Measurements from ENCODE around the gene PTCD1. TPM values are rescaled to one million over a fixed set of nuclear protein-coding genes. Genes with fewer than 3 reads are reported as not detected.
"Not testable (repeated sequence)": the region's sequence is repeated elsewhere in the genome, so short reads cannot be mapped to it uniquely, and the experiment has no call there.

PTCD1 gene
- total RNA-seq, 4 donors from 2014 or later: 7.7 to 14.8 (median 10.7) TPM

GRCh38 chr7:99437946-99438572 is 539 bp downstream of the PTCD1 start:
- no peaks in the 10 kb centered on the region for H3K9me3 ChIP-seq
- DNase-seq (ENCODE audit: low spot score in 2 of 2): no peak
- H3K4me3 ChIP-seq: peak overlapping the region; percentile 100
- H3K27ac ChIP-seq: peak overlapping the region; percentile 90
- H3K36me3 ChIP-seq: peaks cover 25% of the 10 kb centered on the region
- no peaks in the 10 kb centered on the region for H3K27me3 ChIP-seq
- TF ChIP-seq CTCF (IDR thresholded peaks at IDR 0.05): no peak
- no peak for TF ChIP-seq POLR2A (IDR thresholded peaks at IDR 0.05)
- no peak for TF ChIP-seq POLR2AphosphoS5 (IDR thresholded peaks at IDR 0.05)
- TF ChIP-seq EP300 (IDR thresholded peaks at IDR 0.05): no peak
- 22% methylated on average over 16 of the region's 20 CpGs for WGBS
- peaks cover 37% of the 10 kb centered on the region for H3K4me1 ChIP-seq

GRCh38 chr7:99433158-99433557 is 5.4 kb downstream of the PTCD1 start:
- 87% methylated on average over 9 of the region's 9 CpGs for WGBS
- Histone ChIP-seq H3K27ac (no peak overlapping the region), H3K27me3 (no peaks in the 10 kb centered on the region), H3K4me1 (peaks cover 8% of the 10 kb centered on the region), H3K36me3 (peaks cover 68% of the 10 kb centered on the region), H3K9me3 (no peaks in the 10 kb centered on the region), H3K4me3 (no peak overlapping the region)
- TF ChIP-seq POLR2A (IDR thresholded peaks at IDR 0.05): no peak
- no peak for TF ChIP-seq POLR2AphosphoS5 (IDR thresholded peaks at IDR 0.05)
- TF ChIP-seq CTCF (IDR thresholded peaks at IDR 0.05): no peak
- TF ChIP-seq EP300 (IDR thresholded peaks at IDR 0.05): no peak
- DNase-seq (ENCODE audit: low spot score in 2 of 2): no peak

GRCh38 chr7:99431756-99432540 is 6.7 kb downstream of the PTCD1 start:
- WGBS: 84% methylated on average over 11 of the region's 13 CpGs
- DNase-seq (ENCODE audit: low spot score in 2 of 2); H3K4me3 ChIP-seq; H3K9me3 ChIP-seq; H3K4me1 ChIP-seq; H3K27me3 ChIP-seq; H3K27ac ChIP-seq: not testable (repeated sequence)
- peaks cover 75% of the 10 kb centered on the region for H3K36me3 ChIP-seq

GRCh38 chr7:99429756-99430155 is 8.8 kb downstream of the PTCD1 start:
- Histone ChIP-seq H3K9me3 (no peaks in the 10 kb centered on the region), H3K27me3 (no peaks in the 10 kb centered on the region), H3K4me3 (no peak overlapping the region), H3K36me3 (peaks cover 88% of the 10 kb centered on the region), H3K4me1 (no peaks in the 10 kb centered on the region), H3K27ac (no peak overlapping the region)
- WGBS: 98% methylated on average over 7 of the region's 8 CpGs
- no peak for DNase-seq (ENCODE audit: low spot score in 2 of 2)
- TF ChIP-seq POLR2A (IDR thresholded peaks at IDR 0.05) (no peak), EP300 (IDR thresholded peaks at IDR 0.05) (no peak), POLR2AphosphoS5 (IDR thresholded peaks at IDR 0.05) (no peak), CTCF (IDR thresholded peaks at IDR 0.05) (no peak)

- TF ChIP-seq CTCF (IDR thresholded peaks at IDR 0.05): no peak
- no peak for TF ChIP-seq EP300 (IDR thresholded peaks at IDR 0.05)
- TF ChIP-seq POLR2A (IDR thresholded peaks at IDR 0.05): no peak
- TF ChIP-seq POLR2AphosphoS5 (IDR thresholded peaks at IDR 0.05): no peak
- peaks cover 88% of the 10 kb centered on the region for H3K36me3 ChIP-seq
Observed at GRCh38 chr7:99428972-99429566, 9.5 kb downstream of the PTCD1 start.

More at GRCh38 chr7:99428972-99429566, 9.5 kb downstream of the PTCD1 start:
- Histone ChIP-seq H3K27me3 (no peaks in the 10 kb centered on the region), H3K4me1 (no peaks in the 10 kb centered on the region), H3K4me3 (no peak overlapping the region), H3K9me3 (no peaks in the 10 kb centered on the region), H3K27ac (no peak overlapping the region)
- no peak for DNase-seq (ENCODE audit: low spot score in 2 of 2)
- WGBS: 81% methylated on average over 9 of the region's 10 CpGs
